IPS-18a (cell line): ENCODE results near the gene OR52K1.
"Not testable (repeated sequence)": the region's sequence is repeated elsewhere in the genome, so short reads cannot be mapped to it uniquely, and the experiment has no call there.

Source experiments
- H3K27ac ChIP-seq: one replicate; pipeline ENCODE4 v1.5.1; 2013; ENCODE audit warnings: low read length
- H3K27me3 ChIP-seq: one replicate; pipeline ENCODE4 v1.6.1; 2013; ENCODE audit warnings: mild to moderate bottlenecking, low read length; ENCODE audit not compliant: control insufficient read depth, insufficient read depth
- H3K36me3 ChIP-seq: one replicate; pipeline ENCODE4 v1.6.1; 2013; ENCODE audit warnings: low read depth, low read length; ENCODE audit not compliant: control insufficient read depth
- H3K4me1 ChIP-seq: one replicate; pipeline ENCODE4 v1.6.1; 2013; ENCODE audit warnings: low read depth, low read length; ENCODE audit not compliant: control insufficient read depth
- H3K4me3 ChIP-seq: one replicate; pipeline ENCODE4 v1.5.1; 2013; ENCODE audit warnings: low read length
- H3K9ac ChIP-seq: one replicate; pipeline ENCODE4 v1.6.1; 2013; ENCODE audit warnings: mild to moderate bottlenecking, low read length, moderate library complexity
- H3K9me3 ChIP-seq: one replicate; pipeline ENCODE4 v1.6.1; 2013; ENCODE audit warnings: low read depth, low read length; ENCODE audit not compliant: control insufficient read depth

Gene OR52K1

GRCh38 chr11:4527926-4528325 lies 45.5 kb downstream of the OR52K1 start:
- no peaks in the 10 kb centered on the region for H3K27me3 ChIP-seq
- no peaks in the 10 kb centered on the region for H3K9me3 ChIP-seq
- no peak overlapping the region for H3K4me3 ChIP-seq
- no peaks in the 10 kb centered on the region for H3K4me1 ChIP-seq
- no peaks in the 10 kb centered on the region for H3K36me3 ChIP-seq
- H3K9ac ChIP-seq: no peak overlapping the region
- H3K27ac ChIP-seq: no peak overlapping the region

GRCh38 chr11:4531686-4532085 lies 49.2 kb downstream of the OR52K1 start:
- H3K9me3 ChIP-seq, H3K36me3 ChIP-seq, H3K9ac ChIP-seq, H3K27me3 ChIP-seq, H3K27ac ChIP-seq, H3K4me3 ChIP-seq, H3K4me1 ChIP-seq: not testable (repeated sequence)

GRCh38 chr11:4539603-4540219 lies 57.3 kb downstream of the OR52K1 start:
- H3K9me3 ChIP-seq: no peaks in the 10 kb centered on the region
- H3K27ac ChIP-seq: no peak overlapping the region
- no peaks in the 10 kb centered on the region for H3K27me3 ChIP-seq
- no peak overlapping the region for H3K4me3 ChIP-seq
- no peaks in the 10 kb centered on the region for H3K4me1 ChIP-seq
- H3K36me3 ChIP-seq: no peaks in the 10 kb centered on the region
- no peak overlapping the region for H3K9ac ChIP-seq

- H3K27ac ChIP-seq: no peak overlapping the region
- no peaks in the 10 kb centered on the region for H3K9me3 ChIP-seq
- H3K4me1 ChIP-seq: no peaks in the 10 kb centered on the region
- H3K27me3 ChIP-seq: no peaks in the 10 kb centered on the region
- no peak overlapping the region for H3K9ac ChIP-seq
- H3K36me3 ChIP-seq: no peaks in the 10 kb centered on the region
- H3K4me3 ChIP-seq: no peak overlapping the region
These were observed 58.6 kb downstream of the OR52K1 start for GRCh38 chr11:4541071-4541470.
